ACHN (cell line): ENCODE data around the gene OR7G3.

Experiments
- DNase-seq: peaks from one replicate; pipeline ENCODE4 v3.0.0-alpha.2; 2015
- in situ Hi-C: cut with HindIII; loops from 2 replicates; pipeline ENCODE4 v1.10.0; 2017; ENCODE audit warnings: low sequenced_read_pairs, low pct_ligation_motif_present, low pct_unique_long_range_greater_than_20kb

OR7G3 gene

GRCh38 chr19:9116547-9116946, 10.2 kb downstream of the OR7G3 start:
- no peak for DNase-seq
- in situ Hi-C loops = no loop called here

GRCh38 chr19:9115307-9115813, 11.4 kb downstream of the OR7G3 start, which contains the start of gene OR7G1:
OR7G1 (minus strand) TSS chr19:9115763; CDS start chr19:9115763, 0 bp downstream.
- no peak for DNase-seq
- in situ Hi-C loops = no loop called here

DNA sequence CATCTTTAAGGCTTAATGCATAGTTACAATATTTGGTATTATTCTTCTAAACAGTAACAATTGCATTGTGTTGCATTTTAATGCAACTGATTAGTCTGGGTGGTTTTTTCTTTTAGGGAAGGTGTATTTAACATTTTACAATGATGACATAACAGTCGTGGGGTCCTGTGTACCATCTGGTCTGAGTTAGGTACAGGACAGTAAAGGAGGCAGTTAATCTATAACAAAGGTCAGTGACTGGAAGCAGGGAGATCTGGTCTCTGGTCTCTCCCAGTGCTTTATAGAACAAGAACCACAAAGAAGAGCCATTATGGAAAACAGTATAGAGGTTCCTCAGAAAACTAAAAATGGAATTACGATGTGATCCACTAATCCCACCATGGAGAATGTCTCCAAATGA, 16.8 kb downstream of the OR7G3 start:
- DNase-seq = no peak
- in situ Hi-C loops = no loop called here

DNA sequence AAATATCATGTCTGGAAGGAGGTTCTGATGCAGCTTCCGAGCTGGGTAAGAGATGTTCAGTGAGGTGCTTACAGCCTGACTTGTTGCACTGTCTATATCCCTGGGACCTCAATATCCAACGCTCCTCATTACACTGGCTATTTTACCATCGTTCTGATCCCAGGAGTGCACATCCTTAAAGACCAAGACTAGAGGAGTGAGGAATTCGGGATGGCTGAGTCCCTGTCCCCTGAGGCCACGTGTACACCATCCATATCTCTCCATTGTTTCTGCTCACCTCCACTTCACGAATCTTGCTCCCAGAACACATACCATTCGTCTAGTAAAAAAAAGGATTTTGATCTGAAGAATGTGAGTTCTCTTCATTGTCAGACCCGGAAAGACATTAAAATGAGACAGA, 19.4 kb downstream of the OR7G3 start, which contains the start of gene OR7G2:
Gene OR7G2 (minus strand): TSS at position 101 of the 400 bp plus-strand sequence. CDS start 4,232 bp downstream, outside the sequence.
- in situ Hi-C loops = no loop called here

DNA sequence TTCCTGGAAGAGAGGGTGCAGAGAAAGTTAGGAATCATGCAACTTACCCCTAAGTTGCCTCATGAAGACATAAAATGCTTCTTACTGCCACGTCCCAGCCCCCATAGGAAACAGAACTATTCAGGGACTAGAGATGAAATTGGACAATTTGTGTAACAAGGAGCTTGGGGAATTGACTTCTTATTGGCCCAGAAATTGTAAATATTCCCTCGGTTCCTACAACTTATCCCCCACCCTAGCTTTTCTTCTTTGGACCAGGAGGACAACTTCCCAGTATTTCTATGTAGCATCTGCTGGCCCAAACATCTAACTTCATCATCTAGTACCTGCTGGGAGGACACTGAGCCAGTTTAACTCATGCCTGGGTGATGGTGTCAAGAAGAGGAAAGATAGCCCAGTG, 40.0 kb downstream of the OR7G3 start, which contains the start of gene OR1M1:
Gene OR1M1 (plus strand): TSS at position 301 of the 400 bp plus-strand sequence. CDS start 6,184 bp downstream, outside the sequence.
- in situ Hi-C loops = no loop called here
- no peak for DNase-seq

More for the DNA sequence above, 19.4 kb downstream of the OR7G3 start, which contains the start of gene OR7G2:
- no peak for DNase-seq

- DNase-seq = no peak
- in situ Hi-C loops = no loop called here
These were observed 48.1 kb downstream of the OR7G3 start for GRCh38 chr19:9078651-9079050.

- DNase-seq = no peak
- in situ Hi-C loops = no loop called here
These were observed 49.8 kb downstream of the OR7G3 start for GRCh38 chr19:9076901-9077300.
